OCI-LY3 (cell line): ENCODE measurements around the gene ONECUT1.

Experiments used
- CTCF ChIP-seq: fragments of 200-600, 300-600 bp; sonication (generic); IDR thresholded peaks from 2 replicates; pipeline ENCODE4 v1.5.1; 2014; ENCODE audit warnings: antibody characterized with exemption, low read length, low read depth
- EZH2phosphoT487 ChIP-seq: fragments of 200-600 bp; shearing (Covaris generic); IDR thresholded peaks from 2 replicates; pipeline ENCODE4 v1.6.1; 2018; ENCODE audit warnings: antibody characterized with exemption, mixed run types, low read depth

- no peak for TF ChIP-seq CTCF
- no peak for TF ChIP-seq EZH2phosphoT487
Measured at GRCh38 chr15:52715411-52715810, 74.7 kb downstream of the ONECUT1 start.
